ENCODE data around the gene NTNG1. TPM values are rescaled to one million over a fixed set of nuclear protein-coding genes. Genes with fewer than 3 reads are reported as not detected.
"Not testable (repeated sequence)": the region's sequence is repeated elsewhere in the genome, so short reads cannot be mapped to it uniquely, and the experiment has no call there.

NTNG1 gene
- total RNA-seq, 2 donors from 2014 or later = not detected

DNA sequence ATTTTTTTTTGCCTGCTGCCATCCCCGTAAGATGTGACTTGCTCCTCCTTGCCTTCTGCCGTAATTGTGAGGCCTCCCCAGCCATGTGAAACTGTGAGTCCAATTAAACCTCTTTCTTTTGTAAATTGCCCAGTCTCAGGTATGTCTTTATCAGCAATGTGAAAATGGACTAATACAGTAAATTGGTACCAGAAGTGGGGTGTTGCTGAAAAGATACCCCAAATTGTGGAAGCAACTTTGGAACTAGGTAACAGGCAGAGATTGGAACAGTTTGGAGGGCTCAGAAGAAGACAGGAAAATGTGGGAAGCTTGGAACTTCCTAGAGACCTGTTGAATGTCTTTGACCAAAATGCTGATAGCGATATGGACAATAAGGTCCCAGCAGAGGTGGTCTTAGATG lies 95.9 kb downstream of the NTNG1 start:
- not testable (repeated sequence) for H3K4me3 Mint-ChIP-seq

GRCh38 chr1:107243461-107243860 lies 102.6 kb downstream of the NTNG1 start:
- ATAC-seq = no peak
- H3K27ac Mint-ChIP-seq = no peak overlapping the region
- peaks cover 5 to 15% of the 10 kb centered on the region in 2 donors for H3K27me3 Mint-ChIP-seq
- DNase-seq (ENCODE audit: low spot score) = no peak
- H3K4me1 Mint-ChIP-seq (ENCODE audit: low read depth in 2 of 2) = no peaks in the 10 kb centered on the region
- no peaks in the 10 kb centered on the region for H3K9me3 Mint-ChIP-seq
- no peaks in the 10 kb centered on the region for H3K36me3 Mint-ChIP-seq
- no peak overlapping the region for H3K4me3 Mint-ChIP-seq

More for the DNA sequence above, 95.9 kb downstream of the NTNG1 start:
- DNase-seq (ENCODE audit: low spot score); H3K27ac Mint-ChIP-seq; ATAC-seq; H3K9me3 Mint-ChIP-seq; H3K4me1 Mint-ChIP-seq (ENCODE audit: low read depth in 2 of 2); H3K27me3 Mint-ChIP-seq: not testable (repeated sequence)
- H3K36me3 Mint-ChIP-seq = peaks cover 11% of the 10 kb centered on the region

- no peak for ATAC-seq
- peaks cover 5 to 15% of the 10 kb centered on the region in 2 donors for H3K27me3 Mint-ChIP-seq
- no peaks in the 10 kb centered on the region for H3K36me3 Mint-ChIP-seq
- H3K4me1 Mint-ChIP-seq (ENCODE audit: low read depth in 2 of 2) = no peaks in the 10 kb centered on the region
- H3K9me3 Mint-ChIP-seq = no peaks in the 10 kb centered on the region
- no peak overlapping the region for H3K4me3 Mint-ChIP-seq
- no peak overlapping the region for H3K27ac Mint-ChIP-seq
- no peak for DNase-seq (ENCODE audit: low spot score)
Measured at GRCh38 chr1:107244709-107245500, 104.1 kb downstream of the NTNG1 start.

- Mint-ChIP-seq H3K9me3 (peaks cover 5% of the 10 kb centered on the region), H3K27ac (no peak overlapping the region), H3K36me3 (no peaks in the 10 kb centered on the region), H3K27me3 (peaks cover 2 to 23% of the 10 kb centered on the region in 2 donors), H3K4me1 (ENCODE audit: low read depth in 2 of 2) (no peaks in the 10 kb centered on the region), H3K4me3 (no peak overlapping the region)
- ATAC-seq = no peak
- no peak for DNase-seq (ENCODE audit: low spot score)
Measured at GRCh38 chr1:107246775-107247345, 106.0 kb downstream of the NTNG1 start.

GRCh38 chr1:107247679-107248078 lies 106.8 kb downstream of the NTNG1 start:
- ATAC-seq (no peak), DNase-seq (ENCODE audit: low spot score) (no peak)
- peaks cover 5% of the 10 kb centered on the region for H3K9me3 Mint-ChIP-seq
- H3K27me3 Mint-ChIP-seq = peaks cover 2 to 20% of the 10 kb centered on the region in 2 donors
- H3K4me1 Mint-ChIP-seq (ENCODE audit: low read depth in 2 of 2) = no peaks in the 10 kb centered on the region
- H3K4me3 Mint-ChIP-seq = no peak overlapping the region
- no peaks in the 10 kb centered on the region for H3K36me3 Mint-ChIP-seq
- H3K27ac Mint-ChIP-seq = no peak overlapping the region

GRCh38 chr1:107250169-107250568 lies 109.3 kb downstream of the NTNG1 start:
- Mint-ChIP-seq H3K36me3 (no peaks in the 10 kb centered on the region), H3K27me3 (peaks cover 2 to 9% of the 10 kb centered on the region in 2 donors), H3K4me3 (no peak overlapping the region), H3K27ac (no peak overlapping the region), H3K9me3 (peaks cover 8% of the 10 kb centered on the region), H3K4me1 (ENCODE audit: low read depth in 2 of 2) (no peaks in the 10 kb centered on the region)
- ATAC-seq (no peak), DNase-seq (ENCODE audit: low spot score) (no peak)

DNA sequence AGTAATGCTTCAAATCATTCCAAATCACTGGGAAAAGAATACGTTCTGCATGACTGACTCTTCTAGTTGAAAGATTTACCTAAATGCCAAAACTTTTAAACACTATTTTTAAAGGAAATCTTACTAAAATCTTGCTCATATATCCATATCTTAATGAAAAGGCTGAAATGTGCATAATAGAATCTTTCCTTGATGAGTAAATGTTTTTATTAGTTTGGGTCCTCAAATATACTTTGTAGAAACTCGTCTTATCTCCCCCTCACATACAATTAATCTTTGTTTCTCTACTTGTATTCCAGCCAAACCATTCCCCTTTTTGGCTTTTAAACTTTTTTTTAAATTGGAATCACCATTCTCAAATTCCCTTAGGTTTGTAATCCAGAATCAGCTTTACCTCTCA lies 110.2 kb downstream of the NTNG1 start:
- no peak overlapping the region for H3K27ac Mint-ChIP-seq
- no peak overlapping the region for H3K4me3 Mint-ChIP-seq
- ATAC-seq = no peak
- H3K9me3 Mint-ChIP-seq = peaks cover 8% of the 10 kb centered on the region
- no peak for DNase-seq (ENCODE audit: low spot score)
- H3K36me3 Mint-ChIP-seq = no peaks in the 10 kb centered on the region
- no peaks in the 10 kb centered on the region for H3K4me1 Mint-ChIP-seq (ENCODE audit: low read depth in 2 of 2)
- peaks cover 4 to 10% of the 10 kb centered on the region in 2 donors for H3K27me3 Mint-ChIP-seq

DNA sequence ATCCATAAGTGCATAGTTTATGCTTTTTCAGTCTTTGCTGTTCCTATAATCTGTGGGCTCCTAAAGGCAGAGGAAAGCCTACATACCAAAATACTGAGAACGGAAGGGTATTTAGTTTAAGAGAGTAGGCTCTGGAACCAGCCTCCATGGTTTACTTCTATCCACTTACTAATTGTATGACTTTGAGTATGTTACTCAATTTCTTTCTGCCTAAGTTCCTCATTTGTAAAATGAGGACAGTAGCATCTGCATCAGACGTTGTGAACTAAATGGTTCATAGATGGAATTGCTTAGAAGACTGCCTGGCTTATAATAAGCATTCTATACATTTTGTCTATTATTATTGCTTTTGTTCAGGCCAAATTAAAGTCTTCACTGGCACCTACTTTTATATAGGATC lies 111.0 kb downstream of the NTNG1 start:
- H3K9me3 Mint-ChIP-seq = peaks cover 11% of the 10 kb centered on the region
- ATAC-seq = no peak
- H3K27me3 Mint-ChIP-seq = peaks cover 8 to 16% of the 10 kb centered on the region in 2 donors
- H3K27ac Mint-ChIP-seq = no peak overlapping the region
- DNase-seq (ENCODE audit: low spot score) = no peak
- no peaks in the 10 kb centered on the region for H3K4me1 Mint-ChIP-seq (ENCODE audit: low read depth in 2 of 2)
- H3K4me3 Mint-ChIP-seq = no peak overlapping the region
- no peaks in the 10 kb centered on the region for H3K36me3 Mint-ChIP-seq

DNA sequence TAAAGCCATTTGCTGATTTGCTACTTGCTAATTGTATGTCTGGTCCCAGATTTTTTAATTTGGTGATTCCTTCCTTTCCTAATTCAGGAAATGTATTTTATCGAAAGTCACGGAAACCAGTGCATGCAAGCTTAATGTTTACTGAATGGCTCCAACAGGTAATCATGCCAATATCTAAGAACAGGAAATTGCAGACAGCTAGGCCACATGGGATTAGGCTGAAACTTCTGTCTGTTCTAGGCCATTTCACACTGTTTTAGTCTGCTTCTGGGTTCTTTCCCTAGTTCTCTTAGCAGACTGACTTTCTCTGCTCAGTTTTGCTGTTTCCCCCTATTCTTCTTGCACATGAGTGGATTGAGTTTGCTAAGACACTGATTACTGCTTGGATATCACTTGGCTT lies 111.4 kb downstream of the NTNG1 start:
- Mint-ChIP-seq H3K9me3 (peaks cover 11% of the 10 kb centered on the region), H3K36me3 (no peaks in the 10 kb centered on the region), H3K27ac (no peak overlapping the region), H3K4me1 (ENCODE audit: low read depth in 2 of 2) (no peaks in the 10 kb centered on the region), H3K27me3 (peaks cover 8 to 16% of the 10 kb centered on the region in 2 donors), H3K4me3 (no peak overlapping the region)
- ATAC-seq (no peak), DNase-seq (ENCODE audit: low spot score) (no peak)

DNA sequence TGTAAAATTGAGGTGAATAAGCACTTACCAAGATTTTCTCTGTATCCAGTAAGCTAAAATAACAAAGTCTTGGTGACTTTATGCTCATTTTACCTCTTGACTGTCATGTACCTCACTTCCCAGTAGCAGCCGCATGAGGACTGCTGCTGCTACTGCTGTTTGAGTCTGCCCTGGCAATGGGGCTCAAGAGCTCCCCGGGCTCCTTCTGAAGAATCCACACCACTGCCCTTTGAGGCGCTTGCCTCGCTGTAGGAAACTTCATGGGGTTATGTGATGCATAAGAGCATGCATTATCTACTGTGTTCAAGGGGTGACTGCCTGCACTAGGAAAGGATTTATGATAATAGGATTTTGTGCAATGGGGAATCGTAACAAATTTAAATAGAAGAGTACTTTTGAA lies 113.5 kb downstream of the NTNG1 start:
- Mint-ChIP-seq H3K27me3 (peaks cover 8 to 16% of the 10 kb centered on the region in 2 donors), H3K27ac (no peak overlapping the region), H3K4me3 (no peak overlapping the region), H3K36me3 (no peaks in the 10 kb centered on the region), H3K9me3 (peaks cover 11% of the 10 kb centered on the region), H3K4me1 (ENCODE audit: low read depth in 2 of 2) (no peaks in the 10 kb centered on the region)
- no peak for ATAC-seq
- DNase-seq (ENCODE audit: low spot score) = no peak

DNA sequence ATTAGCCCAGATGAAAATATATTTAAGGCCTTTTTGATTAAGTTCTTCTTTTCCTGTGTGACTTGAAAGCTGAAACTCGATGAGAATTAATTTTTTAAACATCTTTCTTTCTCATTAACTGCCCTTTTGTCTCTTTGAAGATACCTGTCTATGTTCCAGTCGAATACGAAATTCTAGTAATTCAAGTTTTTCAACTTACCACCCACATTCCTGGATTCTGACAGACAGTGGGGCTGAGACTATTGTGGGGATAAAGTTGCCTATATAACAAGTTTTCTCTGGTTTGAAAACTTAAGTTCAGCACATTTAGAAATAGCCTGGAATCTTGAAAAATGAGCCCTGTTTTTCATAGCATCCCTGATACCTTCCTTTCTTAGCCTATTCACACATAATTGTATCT lies 114.6 kb downstream of the NTNG1 start:
- Mint-ChIP-seq H3K27ac (no peak overlapping the region), H3K27me3 (peaks cover 8 to 17% of the 10 kb centered on the region in 2 donors), H3K4me3 (no peak overlapping the region), H3K4me1 (ENCODE audit: low read depth in 2 of 2) (no peaks in the 10 kb centered on the region), H3K36me3 (no peaks in the 10 kb centered on the region), H3K9me3 (peaks cover 13% of the 10 kb centered on the region)
- DNase-seq (ENCODE audit: low spot score) (no peak), ATAC-seq (no peak)

DNA sequence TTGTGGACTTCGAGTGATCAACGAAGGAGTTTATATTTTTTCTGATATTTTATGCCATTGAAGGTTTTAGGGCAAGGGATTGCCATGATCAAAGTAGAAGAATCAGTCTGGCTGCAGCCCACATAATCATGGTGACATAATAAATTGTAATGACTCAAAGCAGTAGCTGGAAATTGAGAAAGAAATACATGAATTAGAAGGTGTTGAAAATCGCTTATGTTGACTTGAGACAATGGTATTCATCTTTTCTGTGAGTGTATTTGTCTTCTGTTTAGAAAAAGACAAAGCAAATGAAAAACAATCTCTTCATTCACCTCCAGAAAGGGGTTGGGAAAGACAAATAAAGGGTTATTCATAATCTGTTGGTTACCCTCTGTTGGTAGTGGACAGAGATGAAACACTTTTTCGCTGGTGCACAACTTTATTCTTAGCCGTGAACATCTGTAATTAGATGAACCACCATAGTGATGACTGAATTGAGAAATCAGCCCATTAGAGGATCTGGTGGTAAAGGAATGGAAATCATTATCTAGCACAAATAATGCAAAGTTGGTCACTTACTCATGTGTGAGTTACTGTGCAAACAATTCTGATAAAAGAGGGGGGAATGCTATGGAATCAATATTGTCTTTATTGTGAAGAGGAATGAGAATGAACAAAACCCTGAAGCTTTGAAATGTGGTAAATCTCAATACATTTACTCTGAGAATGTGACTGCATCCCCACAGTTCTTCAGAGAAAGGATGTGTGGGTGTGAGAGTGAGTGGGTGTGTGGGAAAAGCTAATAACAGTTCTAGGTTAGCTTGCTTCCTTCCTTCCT lies 121.8 kb downstream of the NTNG1 start:
- ATAC-seq (no peak), DNase-seq (ENCODE audit: low spot score) (no peak)
- Mint-ChIP-seq H3K27ac (no peak overlapping the region), H3K36me3 (no peaks in the 10 kb centered on the region), H3K9me3 (peaks cover 5% of the 10 kb centered on the region), H3K27me3 (peaks cover 4 to 7% of the 10 kb centered on the region in 2 donors), H3K4me3 (no peak overlapping the region), H3K4me1 (ENCODE audit: low read depth in 2 of 2) (peaks cover 0 to 2% of the 10 kb centered on the region in 2 donors)

GRCh38 chr1:107263291-107263915 lies 122.6 kb downstream of the NTNG1 start:
- no peak for DNase-seq (ENCODE audit: low spot score)
- peaks cover 4 to 7% of the 10 kb centered on the region in 2 donors for H3K27me3 Mint-ChIP-seq
- H3K9me3 Mint-ChIP-seq = peaks cover 5% of the 10 kb centered on the region
- H3K4me1 Mint-ChIP-seq (ENCODE audit: low read depth in 2 of 2) = peaks cover 0 to 2% of the 10 kb centered on the region in 2 donors
- no peak overlapping the region for H3K27ac Mint-ChIP-seq
- no peak overlapping the region for H3K4me3 Mint-ChIP-seq
- H3K36me3 Mint-ChIP-seq = no peaks in the 10 kb centered on the region
- no peak for ATAC-seq
